K562 (cell line): ENCODE data around the gene CCDC136. TPM values are rescaled to one million over a fixed set of nuclear protein-coding genes. Genes with fewer than 3 reads are reported as not detected.

Experiments
- ATAC-seq: fragments of 200-7000 bp; cut with Tn5 transposase; 3 replicates; pipeline ENCODE4 v1.9.1; 2020; ENCODE audit warnings: moderate library complexity
- BruUV-seq: library from RNA; stranded (reverse); fragments of 400-500 nt; replicated peaks from 2 replicates; lab custom pipeline; 2021; lab: Mats Ljungman, UMichigan
- CTCF ChIA-PET: fragments of 300-600 bp; formaldehyde crosslinking; extraction: SDS; loops from one replicate; lab custom pipeline; 2021; ENCODE audit warnings: low intra/inter-chr PET ratio; lab: Yijun Ruan, JAX
- POLR2A ChIA-PET: fragments of 300-600, 350-650 bp; sonication (Branson Sonifier 250); formaldehyde crosslinking; extraction: SDS; loops from one replicate; lab custom pipeline; 2021; ENCODE audit warnings: antibody characterized with exemption, inconsistent platforms; lab: Yijun Ruan, JAX
- DNase-seq, 4 experiments: peaks; one replicate each; pipeline versions ENCODE4 v3.0.0 to v3.0.0-alpha.2; 2011 to 2018; ENCODE audit warnings: low spot score in 3 of 4, mixed read lengths in 3 of 4; ENCODE audit errors: extremely low read depth in 1 of 4
- FAIRE-seq: peaks from 2 replicates; lab custom pipeline; 2011; peaks lifted over from hg19 to GRCh38; lab: Jason Lieb, UNC
- H2AFZ ChIP-seq: 2 replicates; pipeline ENCODE4 v1.6.0; 2011; ENCODE audit warnings: low read depth, low read length, control low read depth, inconsistent platforms
- H3K27ac ChIP-seq: fragments of 200-600 bp; 3 replicates; pipeline ENCODE4 v1.8.0; 2011; ENCODE audit warnings: low read depth, mild to moderate bottlenecking, control low read depth, inconsistent platforms, low read length, moderate library complexity, mixed read lengths; ENCODE audit errors: extremely low read depth
- H3K27me3 ChIP-seq, 2 experiments: fragments of 300-600 bp in 1 of 2; 2 replicates in 1 of 2; 3 replicates in 1 of 2; pipeline versions ENCODE4 v1.6.0 to v1.8.0; 2011; ENCODE audit warnings: inconsistent platforms in 2 of 2, low read length in 2 of 2, mild to moderate bottlenecking in 1 of 2, mixed read lengths in 1 of 2, moderate library complexity in 1 of 2; ENCODE audit not compliant: control insufficient read depth in 2 of 2, insufficient read depth in 2 of 2
- H3K36me3 ChIP-seq: fragments of 300-600 bp; 3 replicates; pipeline ENCODE4 v1.8.0; 2011; ENCODE audit warnings: mild to moderate bottlenecking, low read length, inconsistent platforms; ENCODE audit not compliant: control insufficient read depth, insufficient read depth
- H3K4me1 ChIP-seq, 2 experiments: fragments of 200-600 bp in 1 of 2; replicated peaks in 1 of 2; 2 replicates in 1 of 2; 3 replicates in 1 of 2; pipeline versions ENCODE4 v1.5.1 to v1.8.0; 2011; ENCODE audit warnings: inconsistent platforms in 2 of 2, low read length in 2 of 2, mild to moderate bottlenecking in 1 of 2, mixed read lengths in 1 of 2, moderate library complexity in 1 of 2; ENCODE audit not compliant: control insufficient read depth in 2 of 2, insufficient read depth in 2 of 2
- H3K4me2 ChIP-seq: 2 replicates; pipeline ENCODE4 v1.6.1; 2011; ENCODE audit warnings: low read length, control low read depth, inconsistent platforms, mixed read lengths; ENCODE audit not compliant: insufficient read depth
- H3K4me3 ChIP-seq: fragments of 200-600 bp; sonication (generic), shearing (Covaris generic); 2 replicates; pipeline ENCODE4 v1.5.1; 2016; ENCODE audit warnings: control low read depth, inconsistent platforms
- H3K79me2 ChIP-seq: fragments of 200-600 bp; 3 replicates; pipeline ENCODE4 v1.8.0; 2011; ENCODE audit warnings: low read length, inconsistent platforms; ENCODE audit not compliant: control insufficient read depth, insufficient read depth
- H3K9ac ChIP-seq, 2 experiments: 2 replicates each; pipeline versions ENCODE4 v1.6.0 to v1.6.1; 2011; ENCODE audit warnings: low read depth in 2 of 2, low read length in 2 of 2, control low read depth in 1 of 2, inconsistent platforms in 1 of 2, mild to moderate bottlenecking in 1 of 2, mixed read lengths in 1 of 2; ENCODE audit not compliant: insufficient read depth in 1 of 2
- H3K9me1 ChIP-seq: one replicate; pipeline ENCODE4 v1.6.0; 2011; ENCODE audit warnings: inconsistent platforms, mild to moderate bottlenecking, low read length, moderate library complexity; ENCODE audit not compliant: control insufficient read depth, insufficient read depth
- H3K9me3 ChIP-seq: replicated peaks from 2 replicates; pipeline ENCODE4 v1.5.1; 2011; ENCODE audit warnings: low read depth, low read length, inconsistent platforms; ENCODE audit not compliant: control insufficient read depth, insufficient read depth
- H4K20me1 ChIP-seq: replicated peaks from 2 replicates; pipeline ENCODE4 v1.6.1; 2011; ENCODE audit warnings: low read length, inconsistent platforms, mixed read lengths; ENCODE audit not compliant: control insufficient read depth, insufficient read depth
- ARID1B ChIP-seq: fragments of 450-650 bp; IDR thresholded peaks from 2 replicates; pipeline ENCODE4 v1.6.1; 2016; ENCODE audit warnings: antibody characterized with exemption, mild to moderate bottlenecking, inconsistent platforms
- C11orf30 ChIP-seq: fragments of 450-650 bp; IDR thresholded peaks from 2 replicates; pipeline ENCODE4 v1.6.1; 2016; ENCODE audit warnings: low read depth, mild to moderate bottlenecking
- CEBPB ChIP-seq: fragments of 450-650 bp; IDR thresholded peaks from 2 replicates; pipeline ENCODE4 v1.6.1; 2016; ENCODE audit warnings: missing genetic modification characterization, missing compliant biosample characterization
- ETV6 ChIP-seq, 3 experiments: fragments of 150-350 bp in 1 of 3; sonication (generic) in 1 of 3; formaldehyde crosslinking in 1 of 3; IDR thresholded peaks; 2 replicates each; pipeline versions ENCODE4 v1.6.1 to v1.8.0; 2014 to 2022; ENCODE audit warnings: borderline replicate concordance in 2 of 3, low read depth in 2 of 3, antibody characterized with exemption in 1 of 3, low read length in 1 of 3, mild to moderate bottlenecking in 1 of 3, missing genetic modification reagents in 1 of 3
- FOXM1 ChIP-seq, 2 experiments: fragments of 450-650 bp in 1 of 2; sonication (generic) in 1 of 2; formaldehyde crosslinking in 1 of 2; IDR thresholded peaks; 2 replicates each; pipeline versions ENCODE4 v1.6.1 to v1.9.0; 2017 to 2022; ENCODE audit warnings: low read depth in 2 of 2, mild to moderate bottlenecking in 2 of 2, missing genetic modification reagents in 1 of 2, moderate library complexity in 1 of 2
- GABPB2 ChIP-seq: fragments of 250-450 bp; sonication (Bioruptor Pico); conservative IDR thresholded peaks from 2 replicates; pipeline ENCODE4 v1.5.1; 2021; ENCODE audit warnings: mild to moderate bottlenecking
- MYC ChIP-seq, 2 experiments: fragments of 250-450 bp in 1 of 2; sonication (Bioruptor Pico) in 1 of 2; IDR thresholded peaks; 2 replicates each; pipeline versions ENCODE4 v1.5.1 to v1.6.1; 2012 to 2021; ENCODE audit warnings: low read depth in 2 of 2, borderline replicate concordance in 1 of 2, improper control_type of control experiment in 1 of 2, low read length in 1 of 2, mild to moderate bottlenecking in 1 of 2, moderate library complexity in 1 of 2
- NFYB ChIP-seq: IDR thresholded peaks from 2 replicates; pipeline ENCODE4 v1.6.1; 2011; ENCODE audit warnings: mild to moderate bottlenecking, moderate library complexity; ENCODE audit not compliant: insufficient read length; ENCODE audit errors: extremely low read depth
- PRMT5 ChIP-seq: sonication (generic); formaldehyde crosslinking; IDR thresholded peaks from 2 replicates; pipeline ENCODE4 v1.5.0; 2020; ENCODE audit warnings: missing genetic modification reagents
- RFX5 ChIP-seq: IDR thresholded peaks from 2 replicates; pipeline ENCODE4 v1.6.1; 2011; ENCODE audit warnings: low read depth, mild to moderate bottlenecking, improper control_type of control experiment, low read length
- SRSF7 ChIP-seq: fragments of 200-400 bp; formaldehyde crosslinking; optimal IDR thresholded peaks from 2 replicates; pipeline ENCODE3; 2017; ENCODE audit warnings: mild to moderate bottlenecking, low read depth, low read length
- XRCC3 ChIP-seq: fragments of 450-650 bp; IDR thresholded peaks from 2 replicates; pipeline ENCODE4 v1.6.1; 2017; ENCODE audit warnings: mild to moderate bottlenecking, moderate library complexity
- ZFX ChIP-seq: sonication (generic); formaldehyde crosslinking; IDR thresholded peaks from 2 replicates; pipeline ENCODE4 v1.8.0; 2022; ENCODE audit warnings: mild to moderate bottlenecking, missing genetic modification reagents, moderate library complexity
- ZNF239 ChIP-seq: fragments of 250-450 bp; sonication (Bioruptor Pico); IDR thresholded peaks from 2 replicates; pipeline ENCODE4 v1.4.0; 2020; ENCODE audit warnings: mild to moderate bottlenecking
- ZNF511 ChIP-seq: sonication (generic); formaldehyde crosslinking; IDR thresholded peaks from 2 replicates; pipeline ENCODE4 v1.8.0; 2022; ENCODE audit warnings: mild to moderate bottlenecking, missing genetic modification reagents
- WGBS: fragments of 100-300 bp; shearing (Covaris generic); methylation state at CpG from one replicate; pipeline ENCODE4 v1.1.6; 2016; ENCODE audit warnings: low coverage, mixed read lengths; ENCODE audit not compliant: insufficient coverage; ENCODE audit errors: missing lambda C conversion rate; 5-methylcytosine and 5-hydroxymethylcytosine counted together
- in situ Hi-C: fragments of 300-500 bp; cut with MboI; formaldehyde crosslinking; loops from 4 replicates; pipeline ENCODE4 v1.15.0; 2018; ENCODE audit warnings: inconsistent platforms, mixed read lengths
- intact Hi-C: fragments of 100-400 bp; cut with micrococcal nuclease; formaldehyde crosslinking; loops from 2 replicates; pipeline ENCODE4 v1.14.2; 2022
- polyA plus RNA-seq, 8 experiments: library from polyadenylated mRNA; depleted of rRNA in 4 of 8; stranded (reverse) in 5 of 8; unstranded in 3 of 8; fragments of >200 nt; fragmentation: Nextera tagmentation in 2 of 8; fragmentation: Illumina TruSeq in 1 of 8; extraction: Ambion mirVana in 2 of 8; extraction: Trizol in 1 of 8; gene quantifications; 2 replicates each; pipeline versions ENCODE4 v1.2.1 to v1.2.3, GENCODE V29; 2011 to 2014; ENCODE audit warnings: inconsistent platforms in 1 of 8, missing spikeins in 1 of 8
- total RNA-seq, 7 experiments: library from RNA; depleted of rRNA in 6 of 7; stranded (reverse); fragments of >200 nt in 6 of 7; fragmentation: Illumina TruSeq in 2 of 7; extraction: Trizol in 2 of 7; gene quantifications; 2 replicates each; pipeline versions ENCODE4 v1.2.1 to v1.2.3, GENCODE V29; 2011 to 2021; ENCODE audit warnings: low replicate concordance in 1 of 7
- TF ChIP-seq, protein P1 (sequence below), 3 experiments: fragments of 200-800 bp in 1 of 3; fragments of 250-450 bp in 1 of 3; fragments of 450-650 bp in 1 of 3; sonication (Bioruptor Pico) in 1 of 3; sonication (Bioruptor generic) in 1 of 3; formaldehyde crosslinking in 1 of 3; IDR thresholded peaks; 2 replicates each; pipeline versions ENCODE4 v1.6.1 to v1.8.0; 2016 to 2022; ENCODE audit warnings: mild to moderate bottlenecking in 2 of 3, missing genetic modification characterization in 2 of 3, missing compliant biosample characterization in 1 of 3, moderate library complexity in 1 of 3
- TF ChIP-seq, protein P2 (sequence below): fragments of 450-650 bp; formaldehyde crosslinking; IDR thresholded peaks from 2 replicates; pipeline ENCODE4 v1.4.0; 2020; ENCODE audit warnings: mild to moderate bottlenecking, moderate library complexity

CCDC136 gene
- total and polyA plus RNA-seq, 9 of the 15 experiments (the other 6 are each of a cell fraction or from before 2014, with no cell fraction given) = 2.4 to 40.8 (median 26.5) TPM

- H3K36me3 ChIP-seq = no peaks in the 10 kb centered on the region
- ATAC-seq (no peak), DNase-seq (no peak), FAIRE-seq (no peak)
- ChIA-PET CTCF (no interaction called here), POLR2A (interaction anchor here (0.7 to 3.1 kb wide), 7 partner anchors 8 to 52 kb away, joined by 3 to 18 read pairs (median 4); partner anchors contain the start of gene CALU)
- peaks cover 5 to 22% of the 10 kb centered on the region in 2 experiments; a peak in 4 of 5 replicates for H3K4me1 ChIP-seq
- intact Hi-C loops (loop anchor here (5.0 kb wide), 1 partner anchor 81 kb away; the partner anchor contains the start of gene ATP6V1F), in situ Hi-C loops (no loop called here)
- 69% methylated on average over 5 of the region's 5 CpGs for WGBS
- no peak overlapping the region for H3K27ac ChIP-seq
- peak overlapping the region; percentile 29; the same call in 1 of the 2 replicates for H2AFZ ChIP-seq
- no peak overlapping the region for H3K4me2 ChIP-seq
- H3K9me1 ChIP-seq = no peaks in the 10 kb centered on the region
- no peaks in the 10 kb centered on the region for H4K20me1 ChIP-seq
- H3K9ac ChIP-seq = no peak overlapping the region
- no peaks in the 10 kb centered on the region; a peak in 1 of 5 replicates for H3K27me3 ChIP-seq
- BruUV-seq = no TSS peak
- H3K4me3 ChIP-seq = no peak overlapping the region
- no peaks in the 10 kb centered on the region for H3K9me3 ChIP-seq
- H3K79me2 ChIP-seq = no peaks in the 10 kb centered on the region
- no peak for TF ChIP-seq SRSF7
- TF ChIP-seq FOXM1 (IDR thresholded peaks at IDR 0.05; ENCODE audit: low read depth) = no peak
- TF ChIP-seq FOXM1 (CRISPR knock-in tag; IDR thresholded peaks at IDR 0.05; ENCODE audit: low read depth) = no peak
- no peak for TF ChIP-seq ETV6 (IDR thresholded peaks at IDR 0.05; ENCODE audit: borderline replicate concordance in 1 of 2, low read depth in 2 of 2, low read length in 1 of 2)
- no peak for TF ChIP-seq ETV6 (CRISPR knock-in tag; IDR thresholded peaks at IDR 0.05; ENCODE audit: borderline replicate concordance)
- no peak for TF ChIP-seq MYC (IDR thresholded peaks at IDR 0.05; ENCODE audit: low read depth, low read length)
- no peak for TF ChIP-seq MYC (CRISPR knock-in tag; IDR thresholded peaks at IDR 0.05; ENCODE audit: borderline replicate concordance, low read depth)
- TF ChIP-seq, protein P1, sequence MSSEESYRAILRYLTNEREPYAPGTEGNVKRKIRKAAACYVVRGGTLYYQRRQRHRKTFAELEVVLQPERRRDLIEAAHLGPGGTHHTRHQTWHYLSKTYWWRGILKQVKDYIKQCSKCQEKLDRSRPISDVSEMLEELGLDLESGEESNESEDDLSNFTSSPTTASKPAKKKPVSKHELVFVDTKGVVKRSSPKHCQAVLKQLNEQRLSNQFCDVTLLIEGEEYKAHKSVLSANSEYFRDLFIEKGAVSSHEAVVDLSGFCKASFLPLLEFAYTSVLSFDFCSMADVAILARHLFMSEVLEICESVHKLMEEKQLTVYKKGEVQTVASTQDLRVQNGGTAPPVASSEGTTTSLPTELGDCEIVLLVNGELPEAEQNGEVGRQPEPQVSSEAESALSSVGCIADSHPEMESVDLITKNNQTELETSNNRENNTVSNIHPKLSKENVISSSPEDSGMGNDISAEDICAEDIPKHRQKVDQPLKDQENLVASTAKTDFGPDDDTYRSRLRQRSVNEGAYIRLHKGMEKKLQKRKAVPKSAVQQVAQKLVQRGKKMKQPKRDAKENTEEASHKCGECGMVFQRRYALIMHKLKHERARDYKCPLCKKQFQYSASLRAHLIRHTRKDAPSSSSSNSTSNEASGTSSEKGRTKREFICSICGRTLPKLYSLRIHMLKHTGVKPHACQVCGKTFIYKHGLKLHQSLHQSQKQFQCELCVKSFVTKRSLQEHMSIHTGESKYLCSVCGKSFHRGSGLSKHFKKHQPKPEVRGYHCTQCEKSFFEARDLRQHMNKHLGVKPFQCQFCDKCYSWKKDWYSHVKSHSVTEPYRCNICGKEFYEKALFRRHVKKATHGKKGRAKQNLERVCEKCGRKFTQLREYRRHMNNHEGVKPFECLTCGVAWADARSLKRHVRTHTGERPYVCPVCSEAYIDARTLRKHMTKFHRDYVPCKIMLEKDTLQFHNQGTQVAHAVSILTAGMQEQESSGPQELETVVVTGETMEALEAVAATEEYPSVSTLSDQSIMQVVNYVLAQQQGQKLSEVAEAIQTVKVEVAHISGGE (CRISPR knock-in tag; IDR thresholded peaks at IDR 0.05) = no peak
- TF ChIP-seq ARID1B = no peak
- no peak for TF ChIP-seq ZNF239 (CRISPR knock-in tag)
- TF ChIP-seq, protein P2, sequence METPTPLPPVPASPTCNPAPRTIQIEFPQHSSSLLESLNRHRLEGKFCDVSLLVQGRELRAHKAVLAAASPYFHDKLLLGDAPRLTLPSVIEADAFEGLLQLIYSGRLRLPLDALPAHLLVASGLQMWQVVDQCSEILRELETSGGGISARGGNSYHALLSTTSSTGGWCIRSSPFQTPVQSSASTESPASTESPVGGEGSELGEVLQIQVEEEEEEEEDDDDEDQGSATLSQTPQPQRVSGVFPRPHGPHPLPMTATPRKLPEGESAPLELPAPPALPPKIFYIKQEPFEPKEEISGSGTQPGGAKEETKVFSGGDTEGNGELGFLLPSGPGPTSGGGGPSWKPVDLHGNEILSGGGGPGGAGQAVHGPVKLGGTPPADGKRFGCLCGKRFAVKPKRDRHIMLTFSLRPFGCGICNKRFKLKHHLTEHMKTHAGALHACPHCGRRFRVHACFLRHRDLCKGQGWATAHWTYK (CRISPR knock-in tag) = no peak
- no peak for TF ChIP-seq PRMT5
- TF ChIP-seq C11orf30 = no peak
- no peak for TF ChIP-seq ZNF511 (CRISPR knock-in tag)
- no peak for TF ChIP-seq GABPB2
- TF ChIP-seq ZFX (CRISPR knock-in tag) = no peak
- TF ChIP-seq RFX5 = no peak
- no peak for TF ChIP-seq XRCC3
- TF ChIP-seq CEBPB (tag) = no peak
- no peak for TF ChIP-seq NFYB
Observed at GRCh38 chr7:128781126-128781525, 10.6 kb upstream of the CCDC136 start.
